ENCODE data around the gene CCDC91.

CCDC91 gene

DNA sequence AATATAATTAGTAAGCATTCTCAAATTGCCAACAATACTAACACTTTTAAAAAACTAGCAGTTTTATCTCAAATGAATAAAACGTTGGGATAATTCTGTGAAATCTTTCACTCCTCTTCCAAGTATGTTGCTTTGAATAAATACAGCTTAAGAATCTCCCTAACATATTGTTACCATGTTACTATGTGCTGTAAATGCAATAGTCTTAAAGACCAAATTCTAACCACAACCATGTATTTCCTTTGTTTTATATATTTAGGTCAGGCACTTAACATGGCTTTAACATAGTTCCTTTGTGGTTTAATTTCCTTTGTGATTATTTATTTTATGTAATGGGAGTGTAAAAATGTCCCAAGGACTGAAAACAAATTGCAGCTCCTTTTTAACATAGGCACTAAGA lies 33.9 kb upstream of the CCDC91 start:
- ATAC-seq: no peak
- TF ChIP-seq ARNTL (CRISPR knock-in tag; IDR thresholded peaks at IDR 0.05; ENCODE audit: borderline replicate concordance, low read depth) (no peak), BACH2 (CRISPR knock-in tag; IDR thresholded peaks at IDR 0.05; ENCODE audit: borderline replicate concordance) (no peak)

DNA sequence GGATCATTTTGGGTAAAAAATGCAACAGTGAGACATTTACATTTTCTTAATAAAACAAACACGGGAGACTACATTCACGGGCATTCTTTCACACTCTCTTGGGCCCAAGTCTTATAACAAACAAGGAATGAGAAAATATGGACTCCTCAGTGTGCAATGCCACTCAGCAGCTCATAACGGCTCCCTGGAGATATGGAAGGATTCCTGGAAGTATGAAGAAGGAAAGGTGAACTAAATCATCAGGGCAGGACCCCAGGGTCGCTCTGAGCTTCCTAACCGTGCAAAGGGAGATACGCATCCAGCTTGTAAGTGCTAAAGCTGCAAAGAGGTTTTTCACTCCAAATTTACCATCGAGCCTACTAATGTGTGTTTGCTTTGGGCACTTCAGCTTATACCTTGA lies 33.5 kb upstream of the CCDC91 start:
- no peak for ATAC-seq
- TF ChIP-seq ZC3H10 (CRISPR knock-in tag; IDR thresholded peaks at IDR 0.05): no peak
- no peak for TF ChIP-seq GLIS3 (CRISPR knock-in tag; IDR thresholded peaks at IDR 0.05)
- no peak for TF ChIP-seq ISL1 (CRISPR knock-in tag; IDR thresholded peaks at IDR 0.05)
- no peak for TF ChIP-seq ZNF565 (CRISPR knock-in tag; conservative IDR thresholded peaks at IDR 0.05; ENCODE audit: low read depth)
- TF ChIP-seq RARB (CRISPR knock-in tag; IDR thresholded peaks at IDR 0.05): no peak
- TF ChIP-seq TCF4 (CRISPR knock-in tag; IDR thresholded peaks at IDR 0.05; ENCODE audit: borderline replicate concordance): no peak
- no peak for TF ChIP-seq ZFP3 (CRISPR knock-in tag; IDR thresholded peaks at IDR 0.05)
- no peak for TF ChIP-seq PPARA (CRISPR knock-in tag; IDR thresholded peaks at IDR 0.05; ENCODE audit: borderline replicate concordance)
- TF ChIP-seq, protein P1, sequence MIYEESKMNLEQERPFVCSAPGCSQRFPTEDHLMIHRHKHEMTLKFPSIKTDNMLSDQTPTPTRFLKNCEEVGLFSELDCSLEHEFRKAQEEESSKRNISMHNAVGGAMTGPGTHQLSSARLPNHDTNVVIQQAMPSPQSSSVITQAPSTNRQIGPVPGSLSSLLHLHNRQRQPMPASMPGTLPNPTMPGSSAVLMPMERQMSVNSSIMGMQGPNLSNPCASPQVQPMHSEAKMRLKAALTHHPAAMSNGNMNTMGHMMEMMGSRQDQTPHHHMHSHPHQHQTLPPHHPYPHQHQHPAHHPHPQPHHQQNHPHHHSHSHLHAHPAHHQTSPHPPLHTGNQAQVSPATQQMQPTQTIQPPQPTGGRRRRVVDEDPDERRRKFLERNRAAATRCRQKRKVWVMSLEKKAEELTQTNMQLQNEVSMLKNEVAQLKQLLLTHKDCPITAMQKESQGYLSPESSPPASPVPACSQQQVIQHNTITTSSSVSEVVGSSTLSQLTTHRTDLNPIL (CRISPR knock-in tag; IDR thresholded peaks at IDR 0.05; ENCODE audit: low read depth): no peak
- TF ChIP-seq, protein P2, sequence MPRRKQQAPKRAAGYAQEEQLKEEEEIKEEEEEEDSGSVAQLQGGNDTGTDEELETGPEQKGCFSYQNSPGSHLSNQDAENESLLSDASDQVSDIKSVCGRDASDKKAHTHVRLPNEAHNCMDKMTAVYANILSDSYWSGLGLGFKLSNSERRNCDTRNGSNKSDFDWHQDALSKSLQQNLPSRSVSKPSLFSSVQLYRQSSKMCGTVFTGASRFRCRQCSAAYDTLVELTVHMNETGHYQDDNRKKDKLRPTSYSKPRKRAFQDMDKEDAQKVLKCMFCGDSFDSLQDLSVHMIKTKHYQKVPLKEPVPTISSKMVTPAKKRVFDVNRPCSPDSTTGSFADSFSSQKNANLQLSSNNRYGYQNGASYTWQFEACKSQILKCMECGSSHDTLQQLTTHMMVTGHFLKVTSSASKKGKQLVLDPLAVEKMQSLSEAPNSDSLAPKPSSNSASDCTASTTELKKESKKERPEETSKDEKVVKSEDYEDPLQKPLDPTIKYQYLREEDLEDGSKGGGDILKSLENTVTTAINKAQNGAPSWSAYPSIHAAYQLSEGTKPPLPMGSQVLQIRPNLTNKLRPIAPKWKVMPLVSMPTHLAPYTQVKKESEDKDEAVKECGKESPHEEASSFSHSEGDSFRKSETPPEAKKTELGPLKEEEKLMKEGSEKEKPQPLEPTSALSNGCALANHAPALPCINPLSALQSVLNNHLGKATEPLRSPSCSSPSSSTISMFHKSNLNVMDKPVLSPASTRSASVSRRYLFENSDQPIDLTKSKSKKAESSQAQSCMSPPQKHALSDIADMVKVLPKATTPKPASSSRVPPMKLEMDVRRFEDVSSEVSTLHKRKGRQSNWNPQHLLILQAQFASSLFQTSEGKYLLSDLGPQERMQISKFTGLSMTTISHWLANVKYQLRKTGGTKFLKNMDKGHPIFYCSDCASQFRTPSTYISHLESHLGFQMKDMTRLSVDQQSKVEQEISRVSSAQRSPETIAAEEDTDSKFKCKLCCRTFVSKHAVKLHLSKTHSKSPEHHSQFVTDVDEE (CRISPR knock-in tag; IDR thresholded peaks at IDR 0.05): no peak
- TF ChIP-seq SNAI2 (CRISPR knock-in tag; IDR thresholded peaks at IDR 0.05): no peak
- no peak for TF ChIP-seq ZFP30 (CRISPR knock-in tag; IDR thresholded peaks at IDR 0.05)
- TF ChIP-seq, protein P3, sequence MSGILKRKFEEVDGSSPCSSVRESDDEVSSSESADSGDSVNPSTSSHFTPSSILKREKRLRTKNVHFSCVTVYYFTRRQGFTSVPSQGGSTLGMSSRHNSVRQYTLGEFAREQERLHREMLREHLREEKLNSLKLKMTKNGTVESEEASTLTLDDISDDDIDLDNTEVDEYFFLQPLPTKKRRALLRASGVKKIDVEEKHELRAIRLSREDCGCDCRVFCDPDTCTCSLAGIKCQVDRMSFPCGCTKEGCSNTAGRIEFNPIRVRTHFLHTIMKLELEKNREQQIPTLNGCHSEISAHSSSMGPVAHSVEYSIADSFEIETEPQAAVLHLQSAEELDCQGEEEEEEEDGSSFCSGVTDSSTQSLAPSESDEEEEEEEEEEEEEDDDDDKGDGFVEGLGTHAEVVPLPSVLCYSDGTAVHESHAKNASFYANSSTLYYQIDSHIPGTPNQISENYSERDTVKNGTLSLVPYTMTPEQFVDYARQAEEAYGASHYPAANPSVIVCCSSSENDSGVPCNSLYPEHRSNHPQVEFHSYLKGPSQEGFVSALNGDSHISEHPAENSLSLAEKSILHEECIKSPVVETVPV (CRISPR knock-in tag; IDR thresholded peaks at IDR 0.05): no peak
- TF ChIP-seq ZNF70 (CRISPR knock-in tag; IDR thresholded peaks at IDR 0.05): no peak

DNA sequence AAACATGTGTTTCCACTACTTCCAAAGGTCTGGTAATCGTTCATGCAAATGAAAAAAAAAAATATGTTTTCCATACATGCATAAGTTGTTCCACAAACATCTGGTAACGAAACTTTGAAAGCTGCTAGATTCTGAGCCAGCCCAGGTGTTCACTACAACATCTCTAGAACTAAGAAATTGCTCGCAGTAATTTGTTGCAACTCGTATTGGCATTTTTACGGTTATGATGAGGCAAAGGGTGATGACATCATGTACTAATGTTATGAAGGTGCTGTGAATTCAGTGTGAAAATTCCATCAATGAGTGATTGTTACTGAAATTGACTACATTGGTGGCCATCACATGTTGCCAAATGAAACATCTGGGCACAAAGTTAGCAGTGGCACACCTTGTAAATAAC lies 31.9 kb upstream of the CCDC91 start:
- ATAC-seq: no peak
- TF ChIP-seq ARNTL (CRISPR knock-in tag; IDR thresholded peaks at IDR 0.05; ENCODE audit: borderline replicate concordance, low read depth) (no peak), RARB (CRISPR knock-in tag; IDR thresholded peaks at IDR 0.05) (no peak), ISL1 (CRISPR knock-in tag; IDR thresholded peaks at IDR 0.05) (no peak), TOX (CRISPR knock-in tag; IDR thresholded peaks at IDR 0.05; ENCODE audit: borderline replicate concordance) (no peak), ZFP3 (CRISPR knock-in tag; IDR thresholded peaks at IDR 0.05) (no peak), ZC3H10 (CRISPR knock-in tag; IDR thresholded peaks at IDR 0.05) (no peak)
- TF ChIP-seq, protein P1 (CRISPR knock-in tag; IDR thresholded peaks at IDR 0.05; ENCODE audit: low read depth): no peak
- TF ChIP-seq, protein P4, sequence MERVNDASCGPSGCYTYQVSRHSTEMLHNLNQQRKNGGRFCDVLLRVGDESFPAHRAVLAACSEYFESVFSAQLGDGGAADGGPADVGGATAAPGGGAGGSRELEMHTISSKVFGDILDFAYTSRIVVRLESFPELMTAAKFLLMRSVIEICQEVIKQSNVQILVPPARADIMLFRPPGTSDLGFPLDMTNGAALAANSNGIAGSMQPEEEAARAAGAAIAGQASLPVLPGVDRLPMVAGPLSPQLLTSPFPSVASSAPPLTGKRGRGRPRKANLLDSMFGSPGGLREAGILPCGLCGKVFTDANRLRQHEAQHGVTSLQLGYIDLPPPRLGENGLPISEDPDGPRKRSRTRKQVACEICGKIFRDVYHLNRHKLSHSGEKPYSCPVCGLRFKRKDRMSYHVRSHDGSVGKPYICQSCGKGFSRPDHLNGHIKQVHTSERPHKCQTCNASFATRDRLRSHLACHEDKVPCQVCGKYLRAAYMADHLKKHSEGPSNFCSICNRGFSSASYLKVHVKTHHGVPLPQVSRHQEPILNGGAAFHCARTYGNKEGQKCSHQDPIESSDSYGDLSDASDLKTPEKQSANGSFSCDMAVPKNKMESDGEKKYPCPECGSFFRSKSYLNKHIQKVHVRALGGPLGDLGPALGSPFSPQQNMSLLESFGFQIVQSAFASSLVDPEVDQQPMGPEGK (CRISPR knock-in tag; IDR thresholded peaks at IDR 0.05; ENCODE audit: borderline replicate concordance): no peak

DNA sequence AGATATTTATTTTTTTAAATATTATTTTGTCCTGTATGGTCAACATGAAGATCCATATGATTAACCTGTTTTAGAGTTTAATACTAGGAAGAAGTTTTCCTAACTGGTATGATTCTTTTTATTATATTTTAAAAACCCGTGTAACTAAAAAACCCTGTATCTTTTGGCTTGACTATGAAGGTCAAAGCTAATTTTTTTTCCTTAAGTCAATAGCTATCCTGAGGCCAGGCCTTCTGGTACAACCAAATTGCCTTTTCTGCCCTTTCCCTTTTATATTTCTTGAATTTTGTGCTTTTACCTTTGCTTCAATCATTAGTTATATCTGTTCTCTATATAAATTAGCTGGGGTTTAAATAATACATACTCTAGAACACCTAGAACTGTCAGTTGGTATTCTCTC lies 30.6 kb upstream of the CCDC91 start:
- TF ChIP-seq RARB (CRISPR knock-in tag; IDR thresholded peaks at IDR 0.05): no peak
- no peak for TF ChIP-seq GLIS3 (CRISPR knock-in tag; IDR thresholded peaks at IDR 0.05)
- TF ChIP-seq ZNF565 (CRISPR knock-in tag; conservative IDR thresholded peaks at IDR 0.05; ENCODE audit: low read depth): no peak
- TF ChIP-seq BACH2 (CRISPR knock-in tag; IDR thresholded peaks at IDR 0.05; ENCODE audit: borderline replicate concordance): no peak
- TF ChIP-seq ISL1 (CRISPR knock-in tag; IDR thresholded peaks at IDR 0.05): no peak
- no peak for TF ChIP-seq ZFP3 (CRISPR knock-in tag; IDR thresholded peaks at IDR 0.05)
- ATAC-seq: no peak

Data from SK-N-SH treated with all-trans-retinoic acid at 6 μM for 48 hours (cell line).